GM23248 (cell line): ENCODE results near the gene TMEM91.

ENCODE experiments used
- EZH2 ChIP-seq: fragments of 200-600 bp; sonication (generic); IDR thresholded peaks from 2 replicates; pipeline ENCODE4 v1.6.1; 2018; ENCODE audit warnings: antibody characterized with exemption, mild to moderate bottlenecking; ENCODE audit not compliant: insufficient read depth, poor library complexity, severe bottlenecking
- EZH2phosphoT487 ChIP-seq: fragments of 200-600 bp; sonication (generic); IDR thresholded peaks from 2 replicates; pipeline ENCODE4 v1.6.1; 2018; ENCODE audit warnings: antibody characterized with exemption, moderate library complexity, mild to moderate bottlenecking, low read depth; ENCODE audit not compliant: insufficient read depth

- TF ChIP-seq EZH2 (no peak), EZH2phosphoT487 (no peak)
These were observed 41.5 kb upstream of the TMEM91 start for GRCh38 chr19:41334793-41335192.
